EL (cell line): ENCODE results near the gene EXOC3L2.
"Not testable (repeated sequence)": the region's sequence is repeated elsewhere in the genome, so short reads cannot be mapped to it uniquely, and the experiment has no call there.

Experiments used
- DNase-seq: peaks from one replicate; pipeline ENCODE4 v3.0.0-alpha.2; 2016

Gene EXOC3L2

DNA sequence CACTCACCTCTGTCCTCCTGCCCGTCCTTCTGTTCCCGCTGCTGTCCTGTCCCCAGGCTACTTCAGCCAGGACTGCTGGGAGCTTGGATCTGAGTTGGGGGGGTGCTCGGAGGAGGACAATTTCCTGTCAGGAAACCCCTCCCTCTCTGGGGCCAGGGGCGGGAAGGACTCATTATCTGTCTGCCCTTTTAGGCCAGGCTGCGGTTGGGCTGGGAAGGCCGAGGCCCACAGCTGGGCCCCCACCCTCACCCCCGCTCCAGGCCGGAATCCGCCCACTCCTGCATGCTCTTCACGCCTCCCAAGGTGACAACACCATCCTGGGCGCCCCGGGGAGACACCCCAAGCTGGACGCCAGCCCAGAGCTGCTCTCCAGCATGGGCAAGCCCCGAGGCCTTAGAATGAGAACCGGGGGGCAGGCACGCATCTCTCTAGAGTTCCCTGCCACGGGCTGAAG lies at the start of gene EXOC3L2:
Gene EXOC3L2 (minus strand): TSS at position 74 of the 454 bp plus-strand sequence. CDS start 6,362 bp downstream, outside the sequence.
- DNase-seq = peak; percentile 17

DNA sequence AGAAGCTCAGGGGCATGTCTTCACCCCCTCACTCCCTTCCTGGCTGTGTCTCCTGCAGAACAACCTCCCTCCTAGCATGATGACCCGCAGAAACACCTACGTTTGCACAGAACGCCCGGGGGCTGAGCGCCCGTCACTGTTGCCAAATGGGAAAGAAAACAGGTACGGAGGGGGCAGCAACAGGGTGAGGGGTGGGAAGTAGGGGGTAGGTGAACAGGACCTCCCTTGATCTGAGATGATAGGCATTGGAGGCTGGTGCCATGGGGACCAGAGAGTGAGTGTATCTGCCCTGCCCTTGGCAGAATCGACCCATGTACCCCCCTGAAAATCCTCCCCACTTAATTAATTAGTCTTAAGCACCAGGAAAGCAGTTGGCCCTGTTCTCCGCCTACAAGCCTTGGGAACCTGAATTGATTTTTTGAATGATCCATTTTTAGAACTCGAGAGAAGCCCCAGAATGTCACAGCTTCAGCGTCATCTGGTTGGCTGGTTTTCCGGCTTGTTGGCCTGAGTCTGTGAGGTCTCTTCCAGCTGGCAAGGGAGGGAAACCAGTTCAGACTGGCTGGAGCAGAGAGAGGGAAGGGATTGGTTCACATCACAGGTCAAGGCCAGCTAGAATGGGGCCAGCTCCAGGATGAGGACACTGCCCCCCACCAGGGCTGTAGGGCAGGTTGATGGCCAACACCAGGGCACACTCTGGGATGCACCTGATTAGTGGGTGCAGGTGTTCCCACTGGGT lies 49.3 kb upstream of the EXOC3L2 start:
- no peak for DNase-seq

DNA sequence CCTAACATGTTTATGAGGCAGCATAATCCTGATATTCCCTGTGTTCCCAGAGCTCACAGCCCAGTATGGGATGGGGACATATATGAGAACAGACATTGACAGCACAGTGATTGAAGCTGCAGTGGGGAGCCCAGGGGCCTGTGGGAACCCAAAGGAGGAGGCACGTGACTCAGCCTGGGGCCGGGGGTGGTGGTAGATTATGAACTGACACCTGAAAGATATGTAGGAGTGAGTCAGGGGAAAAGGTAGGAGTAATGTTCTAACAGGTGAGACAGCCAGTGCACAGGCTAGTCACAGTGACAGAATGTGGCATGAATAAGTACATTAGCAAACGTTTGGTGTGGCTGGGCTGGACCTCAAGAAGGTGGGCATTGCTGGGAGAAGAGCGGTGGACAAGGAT lies 48.5 kb upstream of the EXOC3L2 start:
- no peak for DNase-seq

- DNase-seq = no peak
These were observed 46.6 kb upstream of the EXOC3L2 start for GRCh38 chr19:45291834-45292233.

DNA sequence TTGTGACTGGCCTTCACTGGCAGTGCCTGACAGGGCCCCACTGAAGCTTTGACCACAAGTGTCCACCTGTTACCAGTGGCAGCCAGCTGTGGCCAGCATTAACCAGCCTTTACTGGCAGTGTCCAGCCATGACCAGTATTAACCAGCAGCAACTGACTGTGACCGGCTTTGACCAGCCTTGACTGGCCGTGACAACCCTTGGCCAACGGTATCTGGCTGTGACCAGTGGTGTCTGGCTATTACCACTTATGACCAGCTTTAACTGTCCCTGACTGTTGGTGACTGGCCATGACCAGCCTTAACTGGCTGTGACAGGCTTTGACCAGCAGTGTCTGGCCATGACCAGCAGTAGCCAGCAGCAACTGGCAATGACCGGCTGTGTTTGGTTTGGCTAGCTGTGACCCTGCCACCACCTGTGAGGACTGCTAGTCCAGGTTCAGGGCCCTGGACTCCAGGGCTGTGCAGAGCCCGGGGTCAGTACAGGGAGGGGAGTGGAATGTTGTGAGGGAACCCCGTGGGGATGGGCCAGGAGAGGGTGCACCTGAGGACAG lies 45.2 kb upstream of the EXOC3L2 start:
- DNase-seq = no peak

- no peak for DNase-seq
These were observed 38.3 kb upstream of the EXOC3L2 start for GRCh38 chr19:45283443-45284033.

DNA sequence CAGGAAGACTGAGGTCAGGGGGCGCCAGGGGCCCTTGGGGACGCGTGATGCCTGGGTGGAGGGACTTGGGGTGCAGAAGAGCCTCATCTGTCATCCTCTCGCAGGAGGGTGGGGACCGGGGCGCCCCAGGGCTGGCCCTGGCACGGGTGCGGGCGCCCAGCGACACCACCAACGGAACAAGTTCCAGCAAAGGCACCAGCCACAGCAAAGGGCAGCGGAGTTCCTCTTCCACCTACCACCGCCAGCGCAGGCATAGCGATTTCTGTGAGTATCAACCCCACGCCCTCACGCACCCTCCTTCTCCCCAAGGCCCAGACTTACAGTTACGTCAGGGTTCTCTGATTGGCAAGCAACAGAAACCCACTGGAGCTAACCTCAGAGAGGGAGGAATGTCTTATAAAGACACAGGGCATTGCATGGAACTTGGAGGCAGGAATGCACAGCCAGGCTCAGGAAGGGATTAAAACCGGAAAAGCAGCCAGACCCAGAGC lies 35.3 kb upstream of the EXOC3L2 start:
- DNase-seq = no peak

DNA sequence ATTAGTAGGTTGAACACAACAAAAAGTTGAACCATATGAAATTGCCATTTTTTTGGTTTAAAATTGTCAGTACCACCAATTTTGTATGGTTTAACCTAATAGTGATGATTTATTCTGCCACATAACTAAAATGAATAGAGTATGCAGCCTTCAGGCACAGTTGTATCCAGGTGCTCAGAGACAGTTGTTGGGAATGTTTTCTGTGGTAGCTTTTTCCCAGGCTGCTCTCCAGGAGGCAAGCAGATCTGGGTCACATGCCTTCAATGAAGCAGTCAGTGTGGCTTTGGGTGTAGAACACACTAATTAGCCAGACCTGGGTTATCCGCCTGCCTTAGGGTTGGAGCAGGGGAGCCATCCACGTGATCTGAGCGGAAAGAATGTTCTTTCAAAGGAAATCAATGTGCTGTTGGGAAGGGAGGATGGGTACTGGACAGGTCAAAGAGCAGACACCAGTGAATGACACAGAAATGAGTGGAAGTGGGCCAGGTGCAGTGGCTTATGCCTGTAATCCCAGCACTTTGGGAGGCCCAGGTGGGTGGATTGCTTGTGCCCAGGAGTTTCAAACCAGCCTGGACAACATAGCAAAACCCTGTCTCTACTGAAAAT lies 34.5 kb upstream of the EXOC3L2 start:
- DNase-seq = no peak

- no peak for DNase-seq
These were observed 32.9 kb upstream of the EXOC3L2 start for GRCh38 chr19:45278087-45278486.

GRCh38 chr19:45276284-45276687 lies 31.1 kb upstream of the EXOC3L2 start:
- no peak for DNase-seq

- DNase-seq = no peak
These were observed 30.3 kb upstream of the EXOC3L2 start for GRCh38 chr19:45275370-45275971.

- no peak for DNase-seq
These were observed 28.3 kb upstream of the EXOC3L2 start for GRCh38 chr19:45273521-45273855.

- no peak for DNase-seq
These were observed 26.5 kb upstream of the EXOC3L2 start for GRCh38 chr19:45271735-45272108.

GRCh38 chr19:45271098-45271734 lies 26.0 kb upstream of the EXOC3L2 start:
- no peak for DNase-seq

- DNase-seq = not testable (repeated sequence)
These were observed 24.7 kb upstream of the EXOC3L2 start for GRCh38 chr19:45269939-45270338.

GRCh38 chr19:45267296-45267695 lies 22.1 kb upstream of the EXOC3L2 start:
- DNase-seq = no peak

- DNase-seq = no peak
These were observed 20.2 kb upstream of the EXOC3L2 start for GRCh38 chr19:45265375-45265774.

GRCh38 chr19:45264781-45265317 lies 19.6 kb upstream of the EXOC3L2 start:
- DNase-seq = no peak

GRCh38 chr19:45263013-45263412 lies 17.8 kb upstream of the EXOC3L2 start:
- no peak for DNase-seq

GRCh38 chr19:45262570-45262969 lies 17.4 kb upstream of the EXOC3L2 start:
- no peak for DNase-seq

GRCh38 chr19:45258862-45259261 lies 13.7 kb upstream of the EXOC3L2 start:
- DNase-seq = no peak

DNA sequence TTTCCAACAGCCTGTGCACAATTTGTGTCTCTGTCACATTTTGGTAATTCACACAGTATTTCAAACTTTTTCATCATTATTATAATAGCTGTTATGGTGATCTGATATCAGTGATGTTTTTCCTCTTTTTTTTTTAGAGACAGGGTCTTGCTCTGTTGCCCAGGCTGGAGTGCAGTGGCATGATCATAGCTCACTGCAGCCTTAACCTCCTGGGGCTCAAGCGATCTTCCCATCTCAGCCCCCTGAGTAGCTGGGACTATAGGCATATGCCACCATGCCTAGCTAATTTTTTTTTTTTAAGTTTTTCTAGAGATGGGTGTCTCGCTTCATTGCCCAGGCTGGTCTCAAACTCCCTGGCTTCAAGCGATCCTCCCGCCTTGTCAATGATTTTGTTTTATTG lies 11.6 kb upstream of the EXOC3L2 start:
- no peak for DNase-seq
